Natural killer cell (primary cell): ENCODE data around the gene MYH11. TPM values are rescaled to one million over a fixed set of nuclear protein-coding genes. Genes with fewer than 3 reads are reported as not detected.
"Not testable (repeated sequence)": the region's sequence is repeated elsewhere in the genome, so short reads cannot be mapped to it uniquely, and the experiment has no call there.

Source experiments
- ATAC-seq, 3 donors: fragments of 150-1000 bp in 2 of 3; fragments of 200-7000 bp in 1 of 3; cut with Tn5 transposase; 1 replicate in 1 of 3; 2 replicates in 2 of 3; pipeline ENCODE4 v1.10.0; 2021; ENCODE audit warnings: mild to moderate bottlenecking in 2 of 3, moderate library complexity in 2 of 3
- DNase-seq, 2 donors: peaks; one replicate each; pipeline versions ENCODE4 v3.0.0 to v3.0.0-alpha.2; 2013 to 2021; ENCODE audit warnings: mixed read lengths in 1 of 2
- H3K27ac ChIP-seq: one replicate; pipeline ENCODE4 v1.5.1; 2013; ENCODE audit warnings: mild to moderate bottlenecking, low read length
- H3K27me3 ChIP-seq: one replicate; pipeline ENCODE4 v1.6.1; 2013; ENCODE audit warnings: low read length; ENCODE audit not compliant: control insufficient read depth, insufficient read depth
- H3K36me3 ChIP-seq: one replicate; pipeline ENCODE4 v1.6.1; 2013; ENCODE audit warnings: low read length; ENCODE audit not compliant: control insufficient read depth, insufficient read depth
- H3K4me1 ChIP-seq: one replicate; pipeline ENCODE4 v1.6.1; 2013; ENCODE audit warnings: low read length; ENCODE audit not compliant: control insufficient read depth, insufficient read depth
- H3K4me3 ChIP-seq: one replicate; pipeline ENCODE4 v1.5.1; 2013; ENCODE audit warnings: low read length
- H3K9me3 ChIP-seq: one replicate; pipeline ENCODE4 v1.6.1; 2013; ENCODE audit warnings: low read length; ENCODE audit not compliant: control insufficient read depth, insufficient read depth
- H3K27ac Mint-ChIP-seq, 2 donors: one replicate each; pipeline ENCODE4 v1.8.0; 2022; ENCODE audit warnings: mild to moderate bottlenecking in 2 of 2, mixed read lengths in 2 of 2, moderate library complexity in 1 of 2
- H3K27me3 Mint-ChIP-seq, 2 donors: one replicate each; pipeline ENCODE4 v1.8.0; 2022; ENCODE audit warnings: low read depth in 2 of 2, mixed read lengths in 2 of 2
- H3K36me3 Mint-ChIP-seq: one replicate; pipeline ENCODE4 v1.8.0; 2022; ENCODE audit warnings: mixed read lengths
- H3K4me1 Mint-ChIP-seq, 2 donors: one replicate each; pipeline ENCODE4 v1.8.0; 2022; ENCODE audit warnings: mixed read lengths in 2 of 2
- H3K4me3 Mint-ChIP-seq: one replicate; pipeline ENCODE4 v1.8.0; 2022; ENCODE audit warnings: mild to moderate bottlenecking, moderate library complexity, mixed read lengths
- H3K9me3 Mint-ChIP-seq, 2 donors: one replicate each; pipeline ENCODE4 v1.8.0; 2022; ENCODE audit warnings: mixed read lengths in 2 of 2
- WGBS: methylation state at CpG from one replicate; pipeline ENCODE4 v1.1.7; 2013; ENCODE audit warnings: missing lambda C conversion rate; ENCODE audit not compliant: insufficient coverage; 5-methylcytosine and 5-hydroxymethylcytosine counted together
- intact Hi-C: fragments of 100-400 bp; cut with micrococcal nuclease; formaldehyde crosslinking; loops from one replicate; pipeline ENCODE4 v1.14.2; 2022
- total RNA-seq, 4 donors: library from RNA; stranded (reverse); fragments of 120-200 nt in 1 of 4; gene quantifications; one replicate each; pipeline versions ENCODE4 v1.2.3 to v1.2.4, GENCODE V29; 2013 to 2022
- TF ChIP-seq, protein P1 (sequence below): fragments of 200-600 bp; IDR thresholded peaks from one replicate; pipeline ENCODE4 v1.8.0; 2022; ENCODE audit warnings: antibody characterized with exemption

The MYH11 gene
- total RNA-seq, 3 donors from 2014 or later (not counting 1 experiment from before 2014, with no cell fraction given) = 0.30 TPM; not detected in 2

DNA sequence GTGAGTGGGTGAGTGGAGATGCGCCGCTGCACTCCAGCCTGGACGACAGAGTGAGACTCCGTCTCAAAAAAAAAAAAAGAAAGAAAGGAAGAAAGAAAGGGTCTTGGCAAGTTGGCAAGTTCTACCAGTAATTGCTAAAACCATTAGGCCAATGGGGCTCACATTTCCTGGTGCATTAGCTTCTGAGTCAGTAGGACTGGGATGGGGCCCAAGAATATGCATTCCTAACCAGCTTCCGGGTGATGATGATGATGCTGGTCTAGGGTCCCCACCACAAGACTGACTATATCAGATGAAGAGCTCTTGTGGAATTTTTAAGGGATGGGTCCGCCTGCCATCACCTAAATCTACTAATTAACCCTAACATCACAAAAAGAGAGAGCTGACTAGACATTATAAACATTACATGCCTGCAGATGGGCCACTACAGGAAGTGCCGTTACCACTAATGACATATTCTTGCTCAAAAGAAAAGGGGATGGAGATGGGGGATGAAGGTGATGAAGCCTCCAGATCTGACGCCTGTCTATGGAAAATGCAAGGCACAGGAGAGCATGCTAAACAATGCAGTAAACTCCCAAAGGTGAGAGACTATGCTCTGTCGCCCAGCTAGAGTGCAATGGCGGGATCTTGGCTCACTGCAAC lies 13.1 kb downstream of the MYH11 start:
- ATAC-seq (no peak), DNase-seq (no peak)
- no peaks in the 10 kb centered on the region for H3K27me3 ChIP-seq
- H3K4me1 Mint-ChIP-seq = no peaks in the 10 kb centered on the region
- H3K27ac ChIP-seq = no peak overlapping the region
- H3K4me3 Mint-ChIP-seq = no peak overlapping the region
- TF ChIP-seq, protein P1, sequence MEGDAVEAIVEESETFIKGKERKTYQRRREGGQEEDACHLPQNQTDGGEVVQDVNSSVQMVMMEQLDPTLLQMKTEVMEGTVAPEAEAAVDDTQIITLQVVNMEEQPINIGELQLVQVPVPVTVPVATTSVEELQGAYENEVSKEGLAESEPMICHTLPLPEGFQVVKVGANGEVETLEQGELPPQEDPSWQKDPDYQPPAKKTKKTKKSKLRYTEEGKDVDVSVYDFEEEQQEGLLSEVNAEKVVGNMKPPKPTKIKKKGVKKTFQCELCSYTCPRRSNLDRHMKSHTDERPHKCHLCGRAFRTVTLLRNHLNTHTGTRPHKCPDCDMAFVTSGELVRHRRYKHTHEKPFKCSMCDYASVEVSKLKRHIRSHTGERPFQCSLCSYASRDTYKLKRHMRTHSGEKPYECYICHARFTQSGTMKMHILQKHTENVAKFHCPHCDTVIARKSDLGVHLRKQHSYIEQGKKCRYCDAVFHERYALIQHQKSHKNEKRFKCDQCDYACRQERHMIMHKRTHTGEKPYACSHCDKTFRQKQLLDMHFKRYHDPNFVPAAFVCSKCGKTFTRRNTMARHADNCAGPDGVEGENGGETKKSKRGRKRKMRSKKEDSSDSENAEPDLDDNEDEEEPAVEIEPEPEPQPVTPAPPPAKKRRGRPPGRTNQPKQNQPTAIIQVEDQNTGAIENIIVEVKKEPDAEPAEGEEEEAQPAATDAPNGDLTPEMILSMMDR = no peak
- H3K4me3 ChIP-seq = no peak overlapping the region
- no peaks in the 10 kb centered on the region for H3K9me3 Mint-ChIP-seq
- no peak overlapping the region for H3K27ac Mint-ChIP-seq
- no peaks in the 10 kb centered on the region for H3K4me1 ChIP-seq
- H3K27me3 Mint-ChIP-seq = peaks cover 0 to 2% of the 10 kb centered on the region in 2 donors
- H3K9me3 ChIP-seq = no peaks in the 10 kb centered on the region
- 97% methylated on average over 10 of the region's 10 CpGs for WGBS
- H3K36me3 ChIP-seq = no peaks in the 10 kb centered on the region
- intact Hi-C loops = no loop called here
- no peaks in the 10 kb centered on the region for H3K36me3 Mint-ChIP-seq

DNA sequence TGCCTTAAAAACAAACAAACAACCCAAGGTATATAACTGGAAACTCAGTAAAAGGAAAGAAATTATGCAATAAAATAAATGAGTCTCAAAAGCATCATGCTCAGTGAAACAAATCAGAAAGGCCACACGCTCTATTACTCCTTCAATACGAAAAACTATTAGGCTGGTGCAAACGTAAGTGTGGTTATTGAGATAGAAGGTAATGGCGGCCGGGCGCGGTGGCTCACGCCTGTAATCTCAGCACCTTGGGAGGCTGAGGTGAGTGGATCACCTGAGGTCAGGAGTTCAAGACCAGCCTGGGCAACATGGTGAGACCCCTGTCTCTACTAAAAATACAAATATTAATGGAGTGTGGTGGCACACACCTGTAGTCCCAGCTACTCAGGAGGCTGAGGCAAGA lies 17.6 kb downstream of the MYH11 start:
- intact Hi-C loops = not testable (repeated sequence)

DNA sequence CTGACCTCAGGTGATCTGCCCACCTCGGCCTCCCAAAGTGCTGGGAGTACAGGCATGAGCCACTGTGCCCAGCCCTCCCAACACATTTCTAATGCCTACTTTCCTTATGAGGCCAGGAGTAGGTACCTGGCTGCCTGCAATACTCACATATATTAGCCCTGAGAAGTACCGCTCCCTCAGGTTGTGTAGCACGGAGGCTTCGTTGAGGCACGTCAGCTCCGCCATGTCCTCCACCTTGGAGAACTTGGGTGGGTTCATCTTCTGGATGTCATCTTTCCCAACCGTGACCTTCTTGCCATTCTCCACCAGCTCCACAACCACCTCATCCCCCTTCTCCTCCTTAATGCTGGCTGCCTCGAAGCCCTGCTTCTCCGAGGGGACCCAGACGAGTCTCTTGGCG lies 19.1 kb downstream of the MYH11 start:
- H3K9me3 ChIP-seq = no peaks in the 10 kb centered on the region
- H3K4me1 Mint-ChIP-seq = no peaks in the 10 kb centered on the region
- no peak overlapping the region for H3K27ac Mint-ChIP-seq
- no peaks in the 10 kb centered on the region for H3K36me3 Mint-ChIP-seq
- H3K4me3 Mint-ChIP-seq = no peak overlapping the region
- H3K27me3 Mint-ChIP-seq = peaks cover 0 to 2% of the 10 kb centered on the region in 2 donors
- WGBS = 94% methylated on average over 11 of the region's 11 CpGs
- H3K4me3 ChIP-seq = no peak overlapping the region
- H3K4me1 ChIP-seq = no peaks in the 10 kb centered on the region
- H3K9me3 Mint-ChIP-seq = no peaks in the 10 kb centered on the region
- intact Hi-C loops = no loop called here
- H3K27ac ChIP-seq = no peak overlapping the region
- no peaks in the 10 kb centered on the region for H3K36me3 ChIP-seq
- TF ChIP-seq, protein P1 = no peak
- ATAC-seq (no peak), DNase-seq (no peak)
- no peaks in the 10 kb centered on the region for H3K27me3 ChIP-seq

More for the DNA sequence above, 17.6 kb downstream of the MYH11 start:
- DNase-seq, H3K9me3 Mint-ChIP-seq, H3K4me1 Mint-ChIP-seq, ATAC-seq, H3K4me1 ChIP-seq, H3K36me3 ChIP-seq, H3K4me3 ChIP-seq, H3K27ac ChIP-seq, H3K27me3 ChIP-seq, H3K4me3 Mint-ChIP-seq, H3K27me3 Mint-ChIP-seq, H3K27ac Mint-ChIP-seq, H3K9me3 ChIP-seq, H3K36me3 Mint-ChIP-seq: not testable (repeated sequence)
- 100% methylated on average over 8 of the region's 8 CpGs for WGBS

DNA sequence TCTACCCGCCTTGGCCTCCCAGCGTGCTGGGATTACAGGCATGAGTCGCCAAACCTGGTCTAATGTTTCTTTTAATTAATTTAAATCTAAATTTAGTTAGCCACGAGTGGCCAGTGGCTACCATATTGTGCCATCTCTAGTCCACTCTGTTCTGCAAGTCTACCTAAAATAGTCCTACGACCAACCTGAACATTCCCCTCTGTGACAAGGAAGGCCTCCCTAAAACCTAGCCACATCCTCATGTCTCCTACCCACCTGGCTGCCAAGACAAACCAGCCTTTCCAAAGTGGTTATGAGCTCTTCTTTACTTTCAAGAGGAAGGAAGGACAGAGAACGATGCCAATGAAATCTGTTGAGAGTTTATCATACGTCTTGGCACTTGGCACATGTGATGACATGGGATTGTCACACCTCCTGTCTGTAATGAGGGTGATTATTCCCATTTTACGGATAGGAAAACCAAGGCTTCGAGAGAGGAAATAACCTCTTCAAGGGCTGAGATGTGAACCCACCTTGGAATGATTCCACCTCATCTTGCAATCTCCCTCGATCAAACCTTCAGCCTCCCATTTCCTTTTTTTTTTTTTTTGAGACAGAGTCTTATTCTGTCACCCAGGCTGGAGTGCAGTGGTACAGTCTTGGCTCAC lies 19.7 kb downstream of the MYH11 start:
- Mint-ChIP-seq H3K36me3 (no peaks in the 10 kb centered on the region), H3K9me3 (no peaks in the 10 kb centered on the region), H3K4me3 (no peak overlapping the region), H3K27ac (no peak overlapping the region), H3K27me3 (peaks cover 0 to 2% of the 10 kb centered on the region in 2 donors), H3K4me1 (no peaks in the 10 kb centered on the region)
- Histone ChIP-seq H3K4me3 (no peak overlapping the region), H3K36me3 (no peaks in the 10 kb centered on the region), H3K9me3 (no peaks in the 10 kb centered on the region), H3K27me3 (no peaks in the 10 kb centered on the region), H3K27ac (no peak overlapping the region), H3K4me1 (no peaks in the 10 kb centered on the region)
- intact Hi-C loops = no loop called here
- WGBS = 87% methylated on average over 10 of the region's 10 CpGs
- no peak for ATAC-seq
- TF ChIP-seq, protein P1 = no peak
- DNase-seq = no peak
